SHP77 treated with DMSO at 0.1 percent for 48 hours (cell line): ENCODE measurements around the gene KLHL25.

Experiments used
- DNase-seq: peaks from one replicate; lab custom pipeline; 2025; lab: John Stamatoyannopoulos, UW

The KLHL25 gene

DNA sequence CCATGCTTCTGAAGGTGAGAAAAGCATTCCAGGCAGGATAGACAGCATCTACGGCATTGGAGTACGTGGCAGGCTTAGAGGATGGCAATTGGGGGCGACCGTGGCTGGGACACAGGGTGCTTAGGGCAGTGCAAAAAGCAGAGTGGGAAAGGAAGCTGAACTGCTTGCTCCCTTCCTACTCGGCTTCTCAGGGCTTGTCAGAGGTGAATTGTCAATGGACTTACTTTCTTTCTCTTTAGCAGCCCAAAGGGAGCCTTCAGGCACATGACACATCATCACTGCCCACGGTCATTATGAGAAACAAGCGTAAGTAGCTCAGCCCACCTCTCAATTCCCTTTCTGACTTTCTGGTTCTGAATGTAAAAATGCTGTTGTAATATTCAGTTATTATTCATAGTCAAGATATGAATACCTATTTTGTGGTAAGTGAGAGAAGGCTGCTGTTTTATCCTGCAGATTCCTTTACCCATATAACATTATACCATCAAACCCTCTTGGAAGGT is 84.3 kb downstream of the KLHL25 start:
- DNase-seq: no peak
